Upper lobe of left lung (tissue), 4 donors: Measurements from ENCODE around the gene OFD1.

Experiments used
- EP300 ChIP-seq, 4 donors: sonication (generic); formaldehyde crosslinking; IDR thresholded peaks; one replicate each; pipeline ENCODE4 v1.5.1; 2017; ENCODE audit warnings: antibody characterized with exemption in 4 of 4, control low read depth in 2 of 4
- POLR2A ChIP-seq, 4 donors: fragments of 450-650 bp; IDR thresholded peaks; one replicate each; pipeline ENCODE4 v1.5.1; 2016 to 2017; ENCODE audit warnings: antibody characterized with exemption in 4 of 4, mild to moderate bottlenecking in 2 of 4
- TF ChIP-seq, protein P1 (sequence below), 6 experiments: fragments of 450-650 bp in 4 of 6; fragments of 200-600 bp in 2 of 6; sonication (generic) in 2 of 6; IDR thresholded peaks; one replicate each; pipeline ENCODE4 v1.5.1; 2016 to 2019; ENCODE audit warnings: antibody characterized with exemption in 6 of 6

DNA sequence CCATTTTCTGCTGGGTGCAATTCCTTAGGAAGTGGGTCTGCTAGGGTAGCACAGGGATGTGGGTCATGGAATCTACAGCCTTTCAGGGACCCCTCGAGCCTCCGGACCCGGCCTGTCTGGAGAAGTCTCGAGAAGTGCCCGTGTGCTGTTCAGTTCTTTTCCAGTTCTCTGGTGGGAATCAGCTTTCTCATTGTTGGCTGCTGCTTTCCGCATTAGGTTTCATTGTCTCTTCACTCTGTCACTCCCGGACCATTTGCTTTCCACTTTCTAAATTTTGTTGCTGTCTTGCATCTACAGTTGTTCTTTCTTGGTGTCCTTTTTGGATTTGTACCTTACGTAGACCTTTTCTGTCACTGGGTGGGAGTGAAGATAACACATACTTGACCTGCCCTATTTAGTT is 39.6 kb upstream of the OFD1 start:
- TF ChIP-seq, protein P1, sequence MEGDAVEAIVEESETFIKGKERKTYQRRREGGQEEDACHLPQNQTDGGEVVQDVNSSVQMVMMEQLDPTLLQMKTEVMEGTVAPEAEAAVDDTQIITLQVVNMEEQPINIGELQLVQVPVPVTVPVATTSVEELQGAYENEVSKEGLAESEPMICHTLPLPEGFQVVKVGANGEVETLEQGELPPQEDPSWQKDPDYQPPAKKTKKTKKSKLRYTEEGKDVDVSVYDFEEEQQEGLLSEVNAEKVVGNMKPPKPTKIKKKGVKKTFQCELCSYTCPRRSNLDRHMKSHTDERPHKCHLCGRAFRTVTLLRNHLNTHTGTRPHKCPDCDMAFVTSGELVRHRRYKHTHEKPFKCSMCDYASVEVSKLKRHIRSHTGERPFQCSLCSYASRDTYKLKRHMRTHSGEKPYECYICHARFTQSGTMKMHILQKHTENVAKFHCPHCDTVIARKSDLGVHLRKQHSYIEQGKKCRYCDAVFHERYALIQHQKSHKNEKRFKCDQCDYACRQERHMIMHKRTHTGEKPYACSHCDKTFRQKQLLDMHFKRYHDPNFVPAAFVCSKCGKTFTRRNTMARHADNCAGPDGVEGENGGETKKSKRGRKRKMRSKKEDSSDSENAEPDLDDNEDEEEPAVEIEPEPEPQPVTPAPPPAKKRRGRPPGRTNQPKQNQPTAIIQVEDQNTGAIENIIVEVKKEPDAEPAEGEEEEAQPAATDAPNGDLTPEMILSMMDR (IDR thresholded peaks at IDR 0.05) = no peak
- TF ChIP-seq POLR2A (IDR thresholded peaks at IDR 0.05) (no peak), EP300 (IDR thresholded peaks at IDR 0.05) (no peak)
